ENCODE data around the gene BLM. TPM values are rescaled to one million over a fixed set of nuclear protein-coding genes. Genes with fewer than 3 reads are reported as not detected.

The BLM gene
- total RNA-seq, 1 experiment from 2014 or later: 41.3 TPM

GRCh38 chr15:90774731-90775514 is 57.8 kb downstream of the BLM start:
- H3T11ph ChIP-seq (ENCODE audit: low read length): no peak overlapping the region
- H4K91ac ChIP-seq (ENCODE audit: insufficient read length, low read depth, low read length): no peak overlapping the region
- Mint-ChIP-seq H3K4me3 (no peak overlapping the region), H3K36me3 (ENCODE audit: insufficient read depth in 1 of 3, low read depth in 3 of 3) (peaks cover 7 to 49% (median 40%) of the 10 kb centered on the region in 3 experiments; a peak in 6 of 7 replicates), H3K9me3 (no peaks in the 10 kb centered on the region), H3K27ac (no peak overlapping the region), H3K27me3 (ENCODE audit: low read depth) (no peaks in the 10 kb centered on the region), H3K4me1 (no peaks in the 10 kb centered on the region)
- no peak overlapping the region for H3K9ac ChIP-seq (ENCODE audit: extremely low read depth, insufficient read length, low read length)
- DNase-seq: no peak
- H3K79me1 ChIP-seq (ENCODE audit: insufficient read depth, low read depth, low read length, poor library complexity, severe bottlenecking): no peaks in the 10 kb centered on the region
- H4K8ac ChIP-seq (replicated peaks; ENCODE audit: insufficient read length, low read depth, low read length): no peak overlapping the region
- no peaks in the 10 kb centered on the region for H3K4me1 ChIP-seq (ENCODE audit: insufficient read depth, low read length)
- no peak overlapping the region for H2BK20ac ChIP-seq (ENCODE audit: low read depth, low read length, poor library complexity, severe bottlenecking)
- no peaks in the 10 kb centered on the region for H3K27me3 ChIP-seq (ENCODE audit: insufficient read depth, low read length)
- H2AK5ac ChIP-seq (ENCODE audit: insufficient read length, low read length): no peak overlapping the region
- TF ChIP-seq, protein P1, sequence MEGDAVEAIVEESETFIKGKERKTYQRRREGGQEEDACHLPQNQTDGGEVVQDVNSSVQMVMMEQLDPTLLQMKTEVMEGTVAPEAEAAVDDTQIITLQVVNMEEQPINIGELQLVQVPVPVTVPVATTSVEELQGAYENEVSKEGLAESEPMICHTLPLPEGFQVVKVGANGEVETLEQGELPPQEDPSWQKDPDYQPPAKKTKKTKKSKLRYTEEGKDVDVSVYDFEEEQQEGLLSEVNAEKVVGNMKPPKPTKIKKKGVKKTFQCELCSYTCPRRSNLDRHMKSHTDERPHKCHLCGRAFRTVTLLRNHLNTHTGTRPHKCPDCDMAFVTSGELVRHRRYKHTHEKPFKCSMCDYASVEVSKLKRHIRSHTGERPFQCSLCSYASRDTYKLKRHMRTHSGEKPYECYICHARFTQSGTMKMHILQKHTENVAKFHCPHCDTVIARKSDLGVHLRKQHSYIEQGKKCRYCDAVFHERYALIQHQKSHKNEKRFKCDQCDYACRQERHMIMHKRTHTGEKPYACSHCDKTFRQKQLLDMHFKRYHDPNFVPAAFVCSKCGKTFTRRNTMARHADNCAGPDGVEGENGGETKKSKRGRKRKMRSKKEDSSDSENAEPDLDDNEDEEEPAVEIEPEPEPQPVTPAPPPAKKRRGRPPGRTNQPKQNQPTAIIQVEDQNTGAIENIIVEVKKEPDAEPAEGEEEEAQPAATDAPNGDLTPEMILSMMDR (conservative IDR thresholded peaks at IDR 0.05): no peak
- no peaks in the 10 kb centered on the region for H4K20me1 ChIP-seq (ENCODE audit: control insufficient read depth, insufficient read depth, insufficient read length)
- no peaks in the 10 kb centered on the region for H3K23me2 ChIP-seq (ENCODE audit: insufficient read length, low read depth, low read length, poor library complexity, severe bottlenecking)
- no peak overlapping the region for H2AFZ ChIP-seq (ENCODE audit: low read length)
- H2BK5ac ChIP-seq (ENCODE audit: insufficient read length, low read length): no peak overlapping the region
- no peak overlapping the region for H3K4me2 ChIP-seq (ENCODE audit: insufficient read depth, insufficient read length, low read length)
- WGBS (ENCODE audit: extremely low coverage, insufficient read length, low lambda C conversion rate): no CpG with 5 or more reads among the region's 5 CpGs
- H2BK120ac ChIP-seq (ENCODE audit: low read depth, low read length, poor library complexity, severe bottlenecking): no peak overlapping the region
- H3K79me2 ChIP-seq (ENCODE audit: insufficient read depth, low read length): no peaks in the 10 kb centered on the region
- H2BK12ac ChIP-seq (ENCODE audit: insufficient read length, low read depth, low read length): no peak overlapping the region
- H3K4ac ChIP-seq (ENCODE audit: low read depth, low read length): no peak overlapping the region
- H3K23ac ChIP-seq (ENCODE audit: insufficient read length, low read depth, low read length): no peak overlapping the region
- no peak overlapping the region for H4K5ac ChIP-seq (ENCODE audit: insufficient read length, low read depth, low read length)
- no peaks in the 10 kb centered on the region for H3K9me3 ChIP-seq (ENCODE audit: control insufficient read depth, low read depth, low read length)
- H3K18ac ChIP-seq (ENCODE audit: insufficient read length, low read depth, low read length): no peak overlapping the region
- no peak overlapping the region for H3K56ac ChIP-seq (ENCODE audit: insufficient read length, low read depth, low read length)
- H3K14ac ChIP-seq (ENCODE audit: insufficient read depth, low read length): no peak overlapping the region
- no peak overlapping the region for H3K27ac ChIP-seq (ENCODE audit: insufficient read length, low read depth, low read length)
- H2BK15ac ChIP-seq (ENCODE audit: low read depth, low read length): no peak overlapping the region

All from H9 (cell line).